ENCODE measurements around the gene POLD1.
"Not testable (repeated sequence)": the region's sequence is repeated elsewhere in the genome, so short reads cannot be mapped to it uniquely, and the experiment has no call there.

Gene POLD1

DNA sequence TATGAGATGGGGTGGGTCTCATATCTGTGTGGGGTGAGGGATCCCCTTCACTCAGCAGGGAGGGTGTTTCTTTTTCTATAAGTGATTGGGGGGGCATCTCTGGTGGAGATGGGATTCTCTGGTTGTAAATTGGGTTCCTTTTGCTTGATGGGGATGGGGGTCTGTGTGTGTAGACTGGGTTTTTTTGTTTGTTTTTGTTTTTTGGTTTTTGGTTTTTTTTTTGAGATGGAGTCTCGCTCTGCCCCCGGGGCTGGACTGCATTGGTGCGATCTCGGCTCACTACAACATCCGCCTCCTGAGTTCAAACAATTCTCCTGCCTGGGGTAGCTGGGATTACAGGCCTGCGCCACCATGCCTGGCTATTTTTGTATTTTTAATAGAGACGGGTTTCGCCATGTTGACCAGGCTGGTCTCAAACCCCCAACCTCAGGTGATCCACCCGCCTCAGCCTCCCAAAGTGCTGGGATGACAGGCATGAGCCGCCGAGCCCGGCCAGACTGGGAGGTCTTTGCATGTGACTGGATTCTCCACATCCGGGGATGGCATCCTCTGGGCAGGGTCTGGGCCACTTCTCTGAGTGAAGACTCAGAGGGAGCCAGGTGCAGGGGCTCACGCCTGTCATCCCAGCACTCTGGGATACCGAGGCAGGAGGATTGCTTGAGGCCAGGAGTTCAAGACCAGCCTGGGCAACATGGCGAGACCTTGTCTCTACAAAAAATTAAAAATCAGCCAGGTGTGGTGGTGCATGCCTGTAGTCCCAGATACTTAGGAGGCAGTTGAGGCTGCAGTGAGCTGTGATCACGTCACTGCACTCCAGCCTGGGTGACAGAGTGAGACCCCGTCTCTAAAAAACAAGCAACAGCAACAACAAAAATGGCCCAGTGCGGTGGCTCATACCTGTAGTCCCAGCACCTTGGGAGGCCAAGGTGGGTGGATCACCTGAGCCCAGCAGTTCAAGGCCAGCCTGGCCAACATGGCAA is 49.3 kb downstream of the POLD1 start:
- DNase-seq (ENCODE audit: low read depth in 2 of 2, low spot score in 1 of 2) = no peak

DNA sequence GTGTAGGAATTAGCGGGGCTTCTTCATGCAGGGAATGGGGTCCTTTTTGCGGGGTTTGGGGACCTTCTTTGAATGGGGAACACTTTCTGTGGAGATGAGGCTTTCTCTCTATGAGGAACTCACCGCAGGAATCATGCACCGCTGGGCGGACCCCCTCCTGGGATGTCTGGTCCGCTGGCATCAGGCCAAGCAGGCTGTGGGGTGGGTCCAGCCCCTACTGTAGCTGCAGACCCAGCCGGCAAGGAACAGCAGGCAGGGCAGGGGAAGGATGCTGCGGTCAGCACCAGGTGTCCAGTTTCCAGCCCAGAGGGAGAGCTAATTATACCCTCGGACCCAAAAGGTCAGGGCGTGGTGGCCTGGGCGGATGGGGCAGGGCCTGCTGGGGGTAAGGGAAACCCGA is 50.4 kb downstream of the POLD1 start:
- no peak for DNase-seq (ENCODE audit: low read depth in 2 of 2, low spot score in 1 of 2)

DNA sequence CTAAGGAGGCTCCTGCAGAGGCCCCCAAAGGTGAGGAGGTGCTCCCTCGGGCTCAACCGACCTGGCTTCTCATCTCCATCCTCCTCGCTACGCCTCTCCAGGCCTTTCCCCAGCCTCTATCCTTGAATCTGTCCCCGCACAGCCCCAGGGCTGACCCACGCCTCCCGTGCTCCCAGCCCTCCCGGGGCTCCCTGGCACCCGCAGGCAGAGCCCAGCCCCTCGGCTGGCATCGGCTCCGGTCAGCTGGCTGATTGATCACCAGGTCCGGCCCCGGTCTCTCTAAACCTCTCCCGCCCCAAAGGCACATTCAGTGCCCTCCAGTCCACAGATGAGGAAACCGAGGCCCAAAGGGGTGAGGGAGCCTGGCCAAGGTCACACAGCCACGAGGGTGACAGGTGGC is 51.1 kb downstream of the POLD1 start:
- no peak for DNase-seq (ENCODE audit: low read depth in 2 of 2, low spot score in 1 of 2)

DNA sequence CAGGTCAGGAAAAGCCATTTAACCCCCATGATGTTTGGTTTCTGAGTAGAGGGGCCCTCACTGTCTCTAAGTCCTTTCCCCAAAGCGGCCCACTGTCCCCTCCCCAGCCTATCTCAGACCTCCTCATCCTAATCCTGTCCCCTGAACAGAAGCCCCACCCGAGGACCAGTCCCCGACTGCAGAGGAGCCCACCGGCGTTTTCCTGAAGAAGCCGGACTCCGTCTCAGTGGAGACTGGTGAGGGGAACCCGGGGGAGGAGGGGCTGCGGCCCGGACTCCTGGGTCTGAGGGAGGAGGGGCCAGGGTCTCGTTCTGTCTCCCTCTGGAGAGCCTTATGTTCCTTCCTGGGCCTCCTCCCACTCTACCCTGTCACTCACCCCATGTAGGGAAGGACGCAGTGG is 51.5 kb downstream of the POLD1 start:
- DNase-seq (ENCODE audit: low read depth in 2 of 2, low spot score in 1 of 2) = no peak

DNA sequence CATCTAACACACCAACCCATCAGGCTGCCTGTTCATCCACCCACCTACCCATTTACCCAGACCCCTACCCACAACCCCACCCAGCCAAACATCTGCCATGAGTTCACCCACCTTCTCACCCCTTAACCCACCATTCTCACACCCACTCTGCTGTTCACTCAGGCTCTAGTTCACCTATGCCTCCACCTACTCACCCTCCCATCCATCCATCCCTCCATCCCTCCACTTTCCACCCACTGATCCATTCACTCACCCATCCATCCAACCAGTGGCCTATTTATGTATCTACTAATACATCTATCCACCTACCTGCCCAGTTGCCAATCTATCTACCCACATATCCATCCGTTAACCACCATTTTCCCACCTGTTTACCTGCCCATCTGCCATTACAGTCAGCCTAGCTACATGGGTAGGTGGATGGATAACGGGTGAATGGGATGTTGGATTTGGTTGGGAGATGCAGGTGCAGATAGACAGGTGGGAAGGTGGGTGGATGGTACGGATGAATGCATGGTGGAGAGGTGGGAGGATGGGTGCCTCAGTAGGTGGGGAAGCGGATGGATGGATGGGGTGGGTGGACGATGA is 53.8 kb downstream of the POLD1 start:
- DNase-seq (ENCODE audit: low read depth in 2 of 2, low spot score in 1 of 2) = no peak

DNA sequence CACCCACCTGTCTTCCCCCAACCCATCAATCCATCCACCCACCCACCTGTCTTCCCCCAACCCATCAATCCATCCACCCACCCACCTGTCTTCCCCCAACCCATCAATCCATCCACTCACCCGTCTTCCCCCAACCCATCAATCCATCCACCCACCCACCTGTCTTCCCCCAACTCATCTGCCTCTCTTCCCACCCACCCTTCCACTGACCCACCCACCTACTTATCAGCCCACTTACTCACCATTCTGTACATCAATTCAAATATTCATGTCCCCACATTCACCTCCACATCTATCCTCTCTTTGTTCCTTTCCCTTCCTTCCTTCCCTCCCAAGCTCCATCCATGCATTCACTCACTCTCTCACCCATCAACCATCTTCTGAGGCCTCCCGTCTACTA is 55.0 kb downstream of the POLD1 start:
- DNase-seq (ENCODE audit: low read depth in 2 of 2, low spot score in 1 of 2) = not testable (repeated sequence)

DNA sequence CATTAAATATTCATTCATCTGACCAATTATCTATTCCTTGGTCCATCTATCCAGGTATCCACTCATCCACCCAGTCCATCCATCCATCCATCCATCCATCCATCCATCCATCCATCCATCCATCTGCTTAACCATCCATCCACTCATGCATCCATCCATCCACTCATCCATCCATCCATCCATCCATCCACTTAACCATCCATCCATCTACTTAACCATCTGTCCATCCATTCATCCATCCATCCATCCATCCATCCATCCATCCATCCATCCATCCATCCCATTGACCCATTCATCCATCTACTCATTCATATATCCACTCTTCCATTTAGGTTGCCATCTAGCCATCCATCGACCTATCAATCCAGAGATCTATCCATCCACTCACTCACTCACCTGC is 59.9 kb downstream of the POLD1 start:
- no peak for DNase-seq (ENCODE audit: low read depth in 2 of 2, low spot score in 1 of 2)

DNA sequence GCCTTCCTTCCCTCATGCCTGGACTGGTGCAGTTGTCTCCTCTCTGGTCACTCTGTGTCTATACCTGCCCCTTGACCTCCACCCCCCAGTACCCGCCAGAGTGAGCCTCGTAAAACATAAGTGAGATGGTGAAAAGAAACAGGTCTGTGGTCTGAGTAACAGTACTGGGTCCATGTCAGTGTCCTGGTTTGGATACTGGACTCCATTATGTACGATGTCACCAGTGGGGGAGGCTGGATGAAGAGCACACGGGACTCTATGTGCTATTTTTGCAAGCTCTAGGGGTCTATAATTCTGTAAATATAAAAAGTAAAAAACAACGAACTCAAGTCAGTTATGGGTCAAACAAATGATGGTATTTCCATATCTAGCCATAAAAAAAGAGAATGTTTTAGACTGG is 62.9 kb downstream of the POLD1 start:
- DNase-seq (ENCODE audit: low read depth in 2 of 2, low spot score in 1 of 2) = no peak

DNA sequence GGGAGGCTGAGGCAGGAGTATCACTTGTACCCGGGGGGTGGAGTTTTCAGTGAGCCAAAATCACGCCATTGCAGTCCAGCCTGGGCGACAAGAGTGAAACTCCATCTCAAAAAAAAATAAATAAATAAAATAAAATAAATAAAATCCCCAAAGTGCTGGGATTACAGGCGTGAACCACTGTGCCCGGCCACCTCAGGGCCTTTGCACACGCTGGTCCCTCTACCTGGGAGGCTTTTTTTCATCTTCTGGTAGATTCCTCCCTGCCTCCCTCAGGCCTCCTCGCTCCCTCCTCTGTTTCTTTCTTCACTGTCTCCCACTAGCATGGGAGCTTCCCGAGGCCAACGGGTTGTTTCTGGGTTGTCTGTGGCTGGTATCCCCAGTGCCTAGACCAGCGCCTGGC is 63.6 kb downstream of the POLD1 start:
- DNase-seq (ENCODE audit: low read depth in 2 of 2, low spot score in 1 of 2) = no peak

DNA sequence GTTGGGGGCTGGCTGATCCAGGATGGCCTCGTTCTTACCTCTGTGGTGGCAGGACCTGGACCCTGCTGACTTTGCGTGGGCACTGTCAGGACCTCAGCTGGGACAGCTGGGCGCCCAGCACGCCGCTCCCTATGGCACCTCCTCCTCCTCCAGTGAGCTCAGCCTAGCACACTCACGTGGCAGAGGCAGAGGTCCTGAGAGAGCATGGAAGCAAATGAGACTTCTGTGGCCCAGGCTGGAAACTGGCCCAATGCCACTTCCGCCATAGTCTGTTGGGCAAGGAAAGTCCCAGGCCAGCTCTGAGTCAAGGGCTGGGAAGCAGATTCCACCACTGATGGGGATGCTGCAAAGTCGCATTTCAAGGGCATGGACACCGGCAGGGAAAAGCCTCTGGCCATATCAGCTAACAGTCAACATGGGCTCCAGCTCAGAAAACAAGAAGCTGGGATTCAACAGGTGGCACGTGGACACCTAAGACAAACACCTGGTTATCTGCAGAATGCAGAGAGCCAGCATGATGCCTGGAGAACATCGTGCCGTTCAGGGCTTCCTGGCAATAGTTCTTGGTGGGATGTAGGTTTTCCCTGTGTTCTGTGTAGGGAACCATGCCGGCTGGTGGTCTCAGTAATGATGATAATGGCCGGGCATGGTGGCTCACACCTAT is 65.2 kb downstream of the POLD1 start:
- DNase-seq (ENCODE audit: low read depth in 2 of 2, low spot score in 1 of 2) = no peak

DNA sequence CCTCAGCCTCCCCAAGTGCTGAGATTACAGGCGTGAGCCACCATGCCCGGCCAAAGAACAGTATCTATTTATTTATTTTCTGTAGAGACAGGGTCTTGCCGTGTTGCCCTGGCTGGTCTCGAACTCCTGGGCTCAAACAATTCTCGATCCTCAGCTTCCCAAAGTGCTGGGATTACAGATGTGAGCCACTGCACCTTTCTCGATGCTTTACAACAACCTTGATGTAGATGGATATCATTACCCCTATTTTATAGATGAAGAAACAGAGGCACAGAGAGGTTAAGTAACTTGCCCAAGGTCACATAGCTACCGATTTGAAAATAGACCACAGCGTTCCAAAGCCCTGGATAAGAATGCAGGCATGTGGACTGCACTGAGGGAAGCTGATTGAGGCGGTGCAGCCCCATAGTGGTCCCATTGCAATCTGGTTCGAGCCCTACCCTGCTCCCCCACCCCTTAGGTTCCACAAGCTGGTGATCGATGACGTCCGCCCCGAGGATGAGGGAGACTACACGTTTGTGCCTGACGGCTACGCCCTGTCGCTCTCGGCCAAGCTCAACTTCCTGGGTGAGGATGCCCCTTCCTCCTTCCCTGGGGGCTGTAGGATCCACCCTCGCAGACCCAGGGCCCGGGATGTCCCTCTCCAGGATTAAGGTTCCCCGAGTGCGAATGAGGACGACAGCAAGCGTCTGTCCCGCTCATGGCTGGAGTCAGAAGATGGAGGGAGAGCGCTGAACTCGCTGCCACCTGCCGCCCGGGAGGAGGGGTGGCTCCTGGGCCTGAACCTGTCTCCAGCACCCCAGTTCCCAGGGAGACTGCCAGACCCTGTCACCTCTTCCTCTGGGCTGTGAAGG is 66.4 kb downstream of the POLD1 start:
- no peak for DNase-seq (ENCODE audit: low read depth in 2 of 2, low spot score in 1 of 2)

DNA sequence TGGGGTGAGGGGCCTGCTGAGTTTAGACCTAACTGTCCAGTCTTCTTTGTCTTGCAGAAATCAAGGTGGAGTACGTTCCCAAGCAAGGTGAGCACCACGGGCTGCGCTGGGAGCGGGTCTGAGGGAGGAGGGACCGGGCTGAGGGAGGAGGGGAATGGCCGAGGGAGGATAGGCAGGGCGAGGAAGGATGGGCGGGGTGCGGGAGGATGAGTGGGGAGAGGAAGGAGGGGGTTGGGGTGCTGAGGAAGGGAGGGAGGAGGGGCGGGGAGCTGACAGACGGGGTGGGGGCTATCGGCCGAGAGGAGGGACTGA is 67.0 kb downstream of the POLD1 start:
- no peak for DNase-seq (ENCODE audit: low read depth in 2 of 2, low spot score in 1 of 2)

DNA sequence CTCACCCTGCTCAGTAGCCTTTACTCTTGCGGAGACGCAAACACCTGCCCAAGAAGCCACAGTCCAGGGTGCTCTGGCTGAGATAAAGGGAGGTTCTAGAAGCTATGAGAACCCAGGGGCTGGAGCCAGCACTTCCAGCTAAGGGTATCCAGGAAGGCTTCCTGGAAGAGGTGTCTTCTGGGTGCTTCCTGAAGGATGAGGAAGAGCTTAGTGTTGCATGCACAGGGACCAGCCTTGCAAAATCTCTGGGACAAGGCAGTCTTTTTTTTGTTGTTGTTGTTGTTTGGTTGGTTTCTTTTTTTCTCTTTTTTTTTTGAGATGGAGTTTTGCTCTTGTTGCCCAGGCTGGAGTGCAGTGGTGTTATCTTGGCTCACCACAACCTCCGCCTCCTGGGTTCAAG is 69.1 kb downstream of the POLD1 start:
- DNase-seq (ENCODE audit: low read depth in 2 of 2, low spot score in 1 of 2) = no peak

DNA sequence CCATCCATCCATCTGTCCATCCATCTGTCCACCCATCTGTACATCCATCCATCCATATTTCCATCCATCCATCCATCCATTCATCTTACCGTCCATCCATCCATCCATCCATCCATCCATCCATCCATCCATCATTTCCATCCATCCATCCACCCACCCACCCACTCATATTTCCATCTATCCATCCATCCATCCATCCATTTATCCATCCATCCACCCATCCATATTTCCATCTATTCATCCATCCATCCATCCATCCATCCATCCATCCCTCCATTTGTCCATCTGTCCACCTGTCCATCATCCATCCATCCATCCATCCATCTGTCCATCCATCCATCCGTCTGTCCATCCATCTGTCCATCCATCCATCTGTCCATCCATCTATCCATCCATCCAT is 71.8 kb downstream of the POLD1 start:
- no peak for DNase-seq (ENCODE audit: low read depth in 2 of 2, low spot score in 1 of 2)

DNA sequence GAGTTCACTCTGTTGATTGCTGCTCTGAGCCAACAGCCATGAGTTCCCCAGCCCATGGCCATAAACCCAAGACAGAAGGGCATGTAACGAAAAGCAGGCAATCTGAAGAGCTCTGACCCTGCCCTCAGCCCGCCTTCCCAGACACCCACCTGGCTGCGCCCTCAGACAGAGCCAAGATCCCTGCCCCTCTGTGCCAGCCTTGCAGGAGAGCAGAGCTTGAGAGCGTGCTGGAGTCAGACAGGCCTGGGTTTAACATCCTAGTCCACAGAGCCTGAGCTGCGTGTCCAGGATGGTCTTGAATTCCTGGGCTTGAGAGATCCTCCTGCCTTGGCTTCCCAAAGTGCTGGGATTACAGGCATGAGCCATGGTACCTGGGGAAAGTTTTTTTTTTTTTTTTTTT is 73.2 kb downstream of the POLD1 start:
- DNase-seq (ENCODE audit: low read depth in 2 of 2, low spot score in 1 of 2) = no peak

DNA sequence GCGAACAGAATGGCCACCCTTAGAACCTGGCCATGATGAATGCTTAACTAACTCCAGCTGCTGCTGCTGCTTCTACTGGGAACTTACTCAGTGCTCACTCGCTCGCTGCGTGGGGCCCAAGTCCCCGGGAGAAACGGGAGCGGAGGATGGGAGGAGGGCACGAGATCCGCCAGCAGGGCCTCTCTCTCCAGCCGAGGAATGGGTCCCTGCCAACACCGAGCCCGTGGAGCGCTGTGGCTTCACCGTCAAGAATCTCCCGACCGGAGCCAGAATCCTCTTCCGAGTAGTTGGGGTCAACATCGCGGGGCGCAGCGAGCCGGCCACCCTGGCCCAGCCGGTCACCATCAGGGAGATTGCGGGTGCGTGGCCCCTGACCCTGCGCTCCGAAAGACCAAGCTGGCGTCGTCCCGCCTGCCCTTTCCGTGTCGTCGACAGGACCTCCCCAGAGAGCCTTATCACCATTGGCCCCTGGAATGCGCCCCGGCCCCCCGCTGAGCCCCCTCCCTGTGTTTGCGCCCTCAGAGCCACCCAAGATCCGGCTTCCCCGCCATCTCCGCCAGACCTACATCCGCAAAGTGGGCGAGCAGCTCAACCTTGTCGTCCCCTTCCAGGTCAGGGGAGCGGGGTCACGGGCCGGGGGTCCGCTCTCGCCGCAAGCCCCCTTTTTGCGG is 74.4 kb downstream of the POLD1 start:
- no peak for DNase-seq (ENCODE audit: low read depth in 2 of 2, low spot score in 1 of 2)

DNA sequence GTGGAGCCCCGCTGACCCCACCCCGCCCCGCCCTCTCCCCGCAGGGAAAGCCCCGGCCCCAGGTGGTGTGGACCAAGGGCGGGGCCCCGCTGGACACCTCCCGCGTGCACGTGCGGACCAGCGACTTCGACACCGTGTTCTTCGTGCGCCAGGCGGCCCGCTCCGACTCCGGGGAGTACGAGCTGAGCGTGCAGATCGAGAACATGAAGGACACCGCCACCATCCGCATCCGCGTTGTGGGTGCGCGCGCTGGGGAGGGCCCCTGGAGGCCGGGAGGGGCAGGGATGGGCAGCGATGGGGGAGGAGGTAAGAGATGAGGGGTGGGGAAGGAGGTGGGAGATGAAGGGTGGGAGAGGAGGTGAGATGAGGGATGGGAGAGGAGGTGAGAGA is 74.9 kb downstream of the POLD1 start:
- DNase-seq (ENCODE audit: low read depth in 2 of 2, low spot score in 1 of 2) = no peak

DNA sequence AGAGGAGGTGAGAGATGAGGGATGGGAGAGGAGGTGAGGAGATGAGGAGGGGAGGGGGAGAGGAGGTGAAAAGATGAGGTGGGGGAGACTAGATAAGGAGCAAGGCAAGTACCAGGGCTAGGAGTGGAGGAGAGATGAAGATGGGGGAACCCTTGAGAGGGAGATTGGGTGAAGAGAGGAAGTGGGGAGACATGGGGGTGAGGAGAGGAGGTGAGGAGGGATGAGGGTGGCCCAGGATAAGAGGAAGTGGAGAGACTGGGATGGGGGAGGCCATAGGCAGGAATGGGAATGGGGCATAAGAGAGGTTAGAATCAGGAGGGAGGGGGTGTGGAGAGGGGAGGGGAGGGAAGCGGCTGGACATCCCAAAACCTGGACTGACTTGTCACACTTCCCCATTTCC is 75.5 kb downstream of the POLD1 start:
- no peak for DNase-seq (ENCODE audit: low read depth in 2 of 2, low spot score in 1 of 2)

DNA sequence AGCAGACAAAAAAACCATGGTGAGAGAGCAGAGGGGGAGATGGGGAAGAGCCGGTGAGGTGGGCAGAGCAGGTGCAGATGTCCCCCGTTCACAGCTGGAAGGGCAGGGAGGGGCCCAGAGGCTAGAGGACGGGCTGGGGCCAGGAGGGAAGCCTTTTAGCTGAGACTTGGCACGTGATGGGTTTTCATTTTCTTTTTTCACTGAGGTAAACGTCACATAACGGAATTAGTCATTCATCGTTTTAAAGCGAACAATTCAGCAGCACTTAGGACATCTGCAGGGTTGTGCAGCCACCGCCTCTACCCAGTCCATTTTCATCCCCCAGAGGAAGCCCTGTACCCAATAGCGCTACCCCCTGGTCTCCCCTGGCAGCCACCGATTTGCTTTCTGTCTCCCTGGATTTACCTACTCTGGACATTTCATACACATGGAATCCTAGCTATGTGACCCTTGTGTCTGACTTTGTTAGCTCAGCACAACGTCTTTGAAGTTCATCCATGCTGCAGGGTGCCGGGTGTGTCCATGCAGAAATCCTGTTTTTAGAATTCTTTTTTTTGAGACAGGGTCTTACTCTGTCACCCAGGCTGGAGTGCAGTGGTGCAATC is 76.1 kb downstream of the POLD1 start:
- no peak for DNase-seq (ENCODE audit: low read depth in 2 of 2, low spot score in 1 of 2)

DNA sequence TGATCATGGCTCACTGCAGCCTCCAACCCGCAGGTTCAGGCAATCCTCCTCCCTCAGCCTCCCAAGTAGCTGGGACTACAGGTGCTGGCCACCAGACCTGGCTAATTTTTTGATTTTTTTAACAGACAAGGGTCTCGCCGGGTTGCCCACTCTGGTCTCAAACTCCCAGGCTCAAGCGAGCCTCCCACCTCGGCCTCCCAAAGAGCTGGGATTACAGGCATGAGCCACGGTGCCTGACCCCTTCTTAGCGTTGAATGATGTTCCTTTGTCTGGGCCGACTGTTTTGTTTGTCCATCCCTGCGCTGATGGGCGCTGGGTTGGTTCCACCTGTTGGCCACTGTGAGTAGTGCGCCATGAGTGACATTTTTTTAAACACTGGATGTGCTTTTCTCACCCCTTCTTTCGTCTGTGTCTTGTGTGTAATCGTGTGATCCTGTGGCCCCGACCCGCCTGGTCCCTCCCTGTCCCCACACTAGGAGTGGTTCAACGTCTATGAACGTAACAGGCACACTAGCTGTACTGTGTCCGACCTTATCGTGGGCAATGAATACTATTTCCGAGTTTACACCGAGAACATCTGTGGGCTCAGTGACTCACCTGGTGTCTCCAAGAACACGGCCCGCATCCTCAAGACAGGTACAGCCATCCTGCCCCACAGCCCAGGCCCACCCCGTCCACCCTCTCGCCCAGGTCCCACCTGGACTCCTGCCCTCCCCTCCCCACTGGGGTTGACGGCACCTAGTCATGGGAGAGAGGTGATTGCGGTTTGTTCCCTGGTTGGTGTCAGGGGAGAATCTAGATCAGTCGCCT is 77.1 kb downstream of the POLD1 start:
- DNase-seq (ENCODE audit: low read depth in 2 of 2, low spot score in 1 of 2) = peak; percentile 17 to 25

Data from stimulated activated CD8-positive, alpha-beta memory T cell treated with anti-CD3 and anti-CD28 coated beads, Interleukin-4, amount 100 ng/mL, for 4 hours (primary cell).